Measurements from ENCODE around the gene TRAK1.

TRAK1 gene

DNA sequence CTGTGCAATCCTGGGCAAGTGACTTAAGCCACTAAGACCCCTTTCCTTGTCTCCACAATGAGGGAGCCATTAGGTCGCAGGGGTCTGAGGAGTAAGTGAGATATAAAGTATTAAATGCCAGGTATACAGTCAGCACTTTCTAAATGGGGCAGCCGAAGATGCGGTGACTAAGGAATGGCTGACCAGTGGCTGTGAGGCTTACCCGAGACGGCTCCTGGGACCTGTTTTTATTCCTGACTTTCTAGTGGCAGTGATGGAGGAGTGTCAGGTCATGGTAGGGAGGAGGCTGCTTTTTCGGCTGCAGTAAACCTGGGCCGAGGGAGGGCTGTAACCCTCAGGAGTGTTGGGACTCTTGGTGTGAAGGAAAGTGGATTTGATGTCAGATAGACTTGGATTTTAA is 52.3 kb downstream of the TRAK1 start:
- DNase-seq: no peak
- no peak overlapping the region for H3K4me3 ChIP-seq (ENCODE audit: low read depth, low read length)
- H3K27ac ChIP-seq: no peak overlapping the region
- H3K27me3 ChIP-seq (replicated peaks): no peaks in the 10 kb centered on the region
- no peaks in the 10 kb centered on the region for H3K36me3 ChIP-seq (replicated peaks)
- TF ChIP-seq CTCF (IDR thresholded peaks at IDR 0.05; ENCODE audit: low read depth, low read length, missing control alignments): no peak
- in situ Hi-C loops (cut with HindIII; ENCODE audit: low pct_ligation_motif_present, low sequenced_read_pairs): no loop called here

DNA sequence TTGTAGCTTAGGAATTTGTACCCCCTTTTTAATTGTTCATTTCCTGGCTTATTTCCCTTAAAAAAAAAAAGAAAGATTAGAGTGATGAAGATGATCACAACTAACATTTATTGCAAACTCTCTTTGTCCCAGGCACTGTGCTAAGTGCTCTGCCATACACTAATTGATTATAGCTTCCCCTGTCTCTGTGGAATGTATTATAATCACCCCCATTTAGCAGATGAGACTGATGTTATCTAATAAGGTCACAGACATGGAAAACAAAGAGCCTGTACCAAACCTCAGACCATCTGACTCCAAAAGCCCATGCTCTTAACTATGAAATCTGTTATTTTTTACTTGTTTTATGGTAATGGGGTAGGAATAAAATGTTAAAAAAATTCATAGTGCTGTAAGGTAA is 53.1 kb downstream of the TRAK1 start:
- no peak overlapping the region for H3K27ac ChIP-seq
- no peaks in the 10 kb centered on the region for H3K36me3 ChIP-seq (replicated peaks)
- in situ Hi-C loops (cut with HindIII; ENCODE audit: low pct_ligation_motif_present, low sequenced_read_pairs): no loop called here
- H3K27me3 ChIP-seq (replicated peaks): no peaks in the 10 kb centered on the region
- TF ChIP-seq CTCF (IDR thresholded peaks at IDR 0.05; ENCODE audit: low read depth, low read length, missing control alignments): no peak
- H3K4me3 ChIP-seq (ENCODE audit: low read depth, low read length): no peak overlapping the region
- DNase-seq: no peak

- H3K27me3 ChIP-seq (replicated peaks): no peaks in the 10 kb centered on the region
- in situ Hi-C loops (cut with HindIII; ENCODE audit: low pct_ligation_motif_present, low sequenced_read_pairs): no loop called here
- no peak overlapping the region for H3K4me3 ChIP-seq (ENCODE audit: low read depth, low read length)
- no peak for TF ChIP-seq CTCF (IDR thresholded peaks at IDR 0.05; ENCODE audit: low read depth, low read length, missing control alignments)
- H3K27ac ChIP-seq: no peak overlapping the region
- no peaks in the 10 kb centered on the region for H3K36me3 ChIP-seq (replicated peaks)
- DNase-seq: no peak
Measured at GRCh38 chr3:42148086-42148848, 57.1 kb downstream of the TRAK1 start.

- Histone ChIP-seq H3K4me3 (ENCODE audit: low read depth, low read length) (no peak overlapping the region), H3K27ac (no peak overlapping the region), H3K36me3 (replicated peaks) (no peaks in the 10 kb centered on the region), H3K27me3 (replicated peaks) (no peaks in the 10 kb centered on the region)
- DNase-seq: peak; percentile 95
- in situ Hi-C loops (cut with HindIII; ENCODE audit: low pct_ligation_motif_present, low sequenced_read_pairs): no loop called here
- TF ChIP-seq CTCF (IDR thresholded peaks at IDR 0.05; ENCODE audit: low read depth, low read length, missing control alignments): no peak
Measured at GRCh38 chr3:42148982-42149432, 57.9 kb downstream of the TRAK1 start.

GRCh38 chr3:42149532-42149931 is 58.4 kb downstream of the TRAK1 start:
- no peaks in the 10 kb centered on the region for H3K27me3 ChIP-seq (replicated peaks)
- H3K36me3 ChIP-seq (replicated peaks): no peaks in the 10 kb centered on the region
- in situ Hi-C loops (cut with HindIII; ENCODE audit: low pct_ligation_motif_present, low sequenced_read_pairs): no loop called here
- no peak for DNase-seq
- no peak overlapping the region for H3K27ac ChIP-seq
- no peak for TF ChIP-seq CTCF (IDR thresholded peaks at IDR 0.05; ENCODE audit: low read depth, low read length, missing control alignments)
- H3K4me3 ChIP-seq (ENCODE audit: low read depth, low read length): no peak overlapping the region

DNA sequence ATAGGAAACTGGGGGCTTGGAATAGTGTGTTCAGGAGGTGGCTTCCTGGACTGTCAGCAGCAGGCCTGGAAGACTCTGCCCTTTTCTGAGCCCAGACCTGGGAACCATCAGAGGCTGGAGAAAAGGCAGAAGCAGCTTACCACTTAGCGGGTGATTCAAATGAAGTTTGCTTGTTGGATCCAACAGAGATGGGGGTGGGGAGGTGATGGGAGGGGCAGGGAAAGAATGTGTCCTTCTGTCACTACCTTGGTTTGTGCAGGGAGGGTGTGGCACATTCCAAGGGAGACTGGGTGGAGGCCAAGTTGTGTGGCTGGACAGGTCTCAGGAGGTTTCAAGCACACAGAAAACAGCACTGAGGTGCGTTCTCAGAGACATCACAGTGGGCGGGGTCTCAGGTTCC is 58.8 kb downstream of the TRAK1 start:
- Histone ChIP-seq H3K4me3 (ENCODE audit: low read depth, low read length) (no peak overlapping the region), H3K27me3 (replicated peaks) (no peaks in the 10 kb centered on the region), H3K36me3 (replicated peaks) (no peaks in the 10 kb centered on the region), H3K27ac (no peak overlapping the region)
- in situ Hi-C loops (cut with HindIII; ENCODE audit: low pct_ligation_motif_present, low sequenced_read_pairs): no loop called here
- no peak for TF ChIP-seq CTCF (IDR thresholded peaks at IDR 0.05; ENCODE audit: low read depth, low read length, missing control alignments)
- DNase-seq: no peak
